Stimulated activated CD4-positive, alpha-beta T cell treated with anti-CD3 and anti-CD28 coated beads, Interleukin-2, amount 100 ng/mL, for 4 hours (primary cell): ENCODE measurements around the gene GRID2IP.
"Not testable (repeated sequence)": the region's sequence is repeated elsewhere in the genome, so short reads cannot be mapped to it uniquely, and the experiment has no call there.

Experiments
- DNase-seq: peaks from one replicate; pipeline ENCODE4 v3.0.0-alpha.2; 2020; ENCODE audit warnings: low read depth

The GRID2IP gene

GRCh38 chr7:6487184-6487545, 64.1 kb downstream of the GRID2IP start:
- DNase-seq, result no peak

GRCh38 chr7:6486438-6487183, 64.7 kb downstream of the GRID2IP start:
- DNase-seq, result no peak

DNA sequence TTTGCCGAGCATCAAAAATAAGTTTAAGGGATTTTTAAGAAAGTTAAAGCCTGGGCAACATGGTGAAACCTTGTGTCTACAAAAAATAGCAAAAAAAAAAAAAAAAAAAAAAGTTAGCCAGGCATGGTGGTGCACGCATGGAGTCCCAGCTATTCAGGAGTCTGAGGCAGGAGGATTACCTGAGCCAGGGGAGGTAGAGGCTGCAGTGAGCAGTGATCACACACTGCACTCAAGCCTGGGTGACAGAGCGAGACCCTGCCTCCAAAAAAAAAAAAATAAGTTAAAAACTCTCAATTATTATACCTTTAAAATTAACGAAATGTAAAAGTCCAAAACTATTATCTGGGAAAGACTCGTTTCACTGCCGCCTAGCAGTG, 68.5 kb downstream of the GRID2IP start:
- no peak for DNase-seq

DNA sequence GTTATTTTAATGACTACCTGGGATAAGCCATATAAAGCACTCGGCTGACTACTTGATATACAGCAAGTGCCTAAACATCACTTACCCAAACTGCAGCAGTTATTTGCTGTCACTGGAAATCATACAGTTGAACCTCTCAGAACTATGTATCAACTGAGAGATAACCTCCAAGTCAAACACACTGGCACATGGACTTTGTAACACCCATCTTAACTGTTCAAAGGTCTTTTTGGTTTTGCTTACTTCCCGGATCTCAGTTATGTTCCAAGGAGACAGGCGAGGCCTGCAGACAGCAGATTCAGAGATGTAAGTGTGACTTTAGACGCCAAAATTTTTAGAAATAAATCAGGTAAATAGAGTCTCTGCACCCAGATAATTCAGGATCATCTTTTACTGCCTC, 69.0 kb downstream of the GRID2IP start:
- DNase-seq, result no peak

- DNase-seq, result no peak
These were observed 69.8 kb downstream of the GRID2IP start for GRCh38 chr7:6481445-6481844.

DNA sequence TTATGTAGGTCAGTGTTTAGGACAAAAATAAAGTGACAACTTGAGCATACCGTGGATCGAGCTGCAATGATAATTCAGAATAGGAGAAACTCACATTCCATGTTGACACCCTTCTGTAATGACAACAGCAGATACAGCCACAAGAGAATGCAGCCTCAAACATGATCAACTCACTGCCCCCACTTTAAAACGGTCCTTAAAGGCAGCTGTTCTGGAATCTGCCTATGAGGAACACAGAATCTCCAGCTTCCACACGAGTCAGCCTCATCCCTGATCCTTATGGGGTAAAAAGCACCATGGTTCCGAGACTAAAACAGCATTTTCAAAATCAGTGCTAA, 71.0 kb downstream of the GRID2IP start:
- no peak for DNase-seq

- no peak for DNase-seq
These were observed 72.2 kb downstream of the GRID2IP start for GRCh38 chr7:6479067-6479466.

GRCh38 chr7:6478186-6478585, 73.1 kb downstream of the GRID2IP start:
- DNase-seq, result no peak

GRCh38 chr7:6477318-6477660, 74.0 kb downstream of the GRID2IP start:
- DNase-seq, result no peak

DNA sequence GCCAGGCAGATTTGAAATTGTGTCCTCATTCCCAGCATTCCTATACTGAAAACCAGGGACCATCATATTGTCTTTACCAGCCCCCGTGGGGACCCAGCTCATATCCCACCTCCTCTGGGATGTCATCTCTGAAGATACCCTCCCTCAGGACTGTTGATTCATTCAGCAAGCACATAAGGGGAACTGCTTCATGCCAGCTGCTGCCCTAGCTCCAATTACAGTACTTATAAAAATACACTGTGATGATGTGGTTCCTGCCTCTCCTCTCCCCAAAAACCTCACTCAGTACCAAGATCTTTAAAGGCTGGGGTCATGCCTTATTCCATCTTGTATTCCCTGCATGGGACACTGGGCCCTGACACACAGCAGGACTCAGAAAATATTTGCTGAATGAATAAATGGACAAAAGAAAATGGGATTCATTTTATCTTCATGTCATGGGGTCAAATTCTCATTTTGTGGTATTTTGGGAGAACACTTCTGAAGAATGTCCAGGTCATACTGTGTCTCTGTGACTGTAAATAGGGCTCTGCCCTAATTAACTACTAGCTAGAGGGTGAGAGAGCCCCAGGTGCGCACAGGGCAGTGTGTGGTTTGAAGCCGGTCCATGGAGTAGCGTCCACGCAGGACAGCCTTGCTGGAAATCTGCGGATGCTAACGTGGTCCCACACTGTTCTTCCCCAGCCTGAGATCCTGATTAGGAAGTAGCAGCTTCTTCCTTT, 74.5 kb downstream of the GRID2IP start:
- DNase-seq, result no peak

DNA sequence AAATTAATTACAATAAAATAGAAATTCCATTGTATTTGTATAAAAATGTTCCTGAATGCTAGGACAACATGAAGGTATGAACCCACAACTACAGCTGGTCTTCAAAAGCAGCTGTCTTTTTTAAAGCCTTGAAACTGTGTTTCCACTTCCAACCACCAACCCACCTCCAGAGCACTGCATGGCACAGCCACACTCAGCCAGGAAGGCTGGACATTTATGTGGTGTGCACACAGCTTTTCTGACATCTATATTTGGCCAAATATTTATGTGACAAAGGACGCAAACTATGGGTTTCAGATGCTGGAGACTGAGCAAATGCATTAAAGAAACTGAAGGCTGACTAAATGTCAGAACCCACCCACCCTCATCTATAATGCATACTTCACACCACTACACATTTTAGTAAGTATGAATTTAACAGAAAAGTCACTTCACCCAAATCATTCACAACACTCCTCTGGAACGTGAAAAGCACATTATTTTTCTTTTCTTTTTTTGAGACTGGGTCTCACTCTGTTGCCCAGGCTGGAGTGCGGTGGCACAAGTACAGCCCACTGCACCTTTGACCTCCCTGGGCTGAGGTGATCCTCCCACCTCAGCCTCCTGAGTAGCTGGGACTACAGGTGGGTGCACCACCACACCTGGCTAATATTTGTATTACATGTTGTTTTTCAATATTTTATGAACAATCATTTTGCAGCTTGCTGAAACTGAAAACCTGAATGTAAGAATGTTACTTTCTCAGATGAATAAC, 75.7 kb downstream of the GRID2IP start:
- no peak for DNase-seq

GRCh38 chr7:6465862-6466261, 85.4 kb downstream of the GRID2IP start:
- no peak for DNase-seq

DNA sequence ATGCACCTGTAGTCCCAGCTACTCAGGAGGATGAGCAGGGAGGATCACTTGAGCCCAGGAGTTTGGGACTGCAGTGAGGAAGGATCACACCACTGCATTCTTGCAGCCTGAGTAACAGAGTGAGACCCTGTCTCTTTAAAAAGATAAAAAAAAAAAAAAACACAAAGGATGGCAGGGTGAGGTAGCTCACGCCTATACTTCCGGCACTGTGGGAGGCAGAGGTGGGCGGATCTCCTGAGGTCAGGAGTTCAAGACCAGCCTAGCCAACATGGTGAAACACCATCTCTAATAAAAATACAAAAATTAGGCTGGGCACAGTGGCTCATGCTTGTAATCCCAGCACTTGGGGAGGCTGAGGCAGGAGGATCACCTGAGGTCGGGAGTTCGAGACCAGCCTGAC, 87.7 kb downstream of the GRID2IP start:
- not testable (repeated sequence) for DNase-seq

- DNase-seq, result no peak
These were observed 89.2 kb downstream of the GRID2IP start for GRCh38 chr7:6461946-6462550.

DNA sequence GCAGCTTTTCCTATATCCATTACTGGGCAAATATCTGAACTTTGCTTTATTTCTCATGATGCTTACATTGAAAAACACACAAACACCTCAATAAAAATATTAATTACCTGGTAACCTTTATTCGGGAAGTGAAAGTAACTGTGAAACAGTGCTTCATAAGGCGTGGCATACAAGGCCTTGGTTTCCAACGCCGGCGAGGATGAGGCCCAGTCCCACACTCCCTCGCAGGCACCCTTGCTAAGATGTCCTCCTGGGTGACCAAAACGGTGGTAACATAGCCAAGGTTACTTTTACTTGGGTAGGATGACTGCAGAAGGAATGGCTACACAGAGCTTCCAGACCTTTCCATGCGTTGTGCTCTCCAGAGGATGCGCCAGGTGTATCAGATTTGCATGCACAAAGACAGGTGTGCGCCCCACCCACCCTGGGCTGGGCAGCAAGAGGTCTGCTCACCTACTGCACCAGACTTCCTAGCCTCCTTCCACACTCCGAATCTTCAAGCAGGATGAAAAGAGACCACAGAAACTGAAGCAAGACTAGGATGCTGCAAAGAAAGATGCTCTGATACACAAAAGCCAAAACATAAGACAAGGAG, 90.2 kb downstream of the GRID2IP start:
- no peak for DNase-seq

GRCh38 chr7:6460303-6460702, 91.0 kb downstream of the GRID2IP start:
- DNase-seq, result no peak

DNA sequence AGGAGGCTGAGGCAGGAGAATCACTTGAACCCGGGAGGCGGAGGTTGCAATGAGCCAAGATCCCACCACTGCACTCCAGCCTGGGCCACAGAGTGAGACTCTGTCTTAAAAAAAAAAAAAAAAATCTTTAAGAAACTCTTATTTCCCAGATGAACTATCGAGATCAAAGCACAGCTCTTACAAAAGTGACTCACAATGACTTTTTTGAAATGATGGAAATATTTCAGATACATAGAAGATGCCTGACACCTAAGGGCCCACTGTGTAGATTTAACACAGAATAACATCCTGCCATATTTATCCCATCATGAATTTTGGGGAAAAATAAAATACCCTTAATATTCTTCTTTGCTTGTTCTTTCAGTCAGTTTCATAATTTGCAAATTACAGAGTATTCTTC, 92.6 kb downstream of the GRID2IP start:
- not testable (repeated sequence) for DNase-seq

DNA sequence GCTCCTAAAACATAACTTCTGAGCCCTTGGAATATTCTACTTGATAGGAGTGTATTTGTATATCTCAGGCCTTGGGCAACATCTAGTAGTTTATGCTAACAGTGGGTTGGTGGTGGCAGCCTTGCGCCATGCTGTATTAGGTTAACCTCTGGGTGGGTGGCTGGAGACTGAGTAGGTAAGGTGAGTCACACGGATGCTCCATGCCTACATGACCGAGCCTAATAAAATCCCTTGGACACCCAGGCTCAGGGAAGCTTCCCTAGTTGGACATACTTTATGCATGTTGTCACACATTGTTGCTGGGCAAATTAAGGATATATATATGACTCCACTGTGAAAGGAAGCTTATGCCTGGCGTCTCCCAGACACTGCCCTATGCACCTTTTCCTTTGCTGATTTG, 97.5 kb downstream of the GRID2IP start:
- DNase-seq, result no peak

DNA sequence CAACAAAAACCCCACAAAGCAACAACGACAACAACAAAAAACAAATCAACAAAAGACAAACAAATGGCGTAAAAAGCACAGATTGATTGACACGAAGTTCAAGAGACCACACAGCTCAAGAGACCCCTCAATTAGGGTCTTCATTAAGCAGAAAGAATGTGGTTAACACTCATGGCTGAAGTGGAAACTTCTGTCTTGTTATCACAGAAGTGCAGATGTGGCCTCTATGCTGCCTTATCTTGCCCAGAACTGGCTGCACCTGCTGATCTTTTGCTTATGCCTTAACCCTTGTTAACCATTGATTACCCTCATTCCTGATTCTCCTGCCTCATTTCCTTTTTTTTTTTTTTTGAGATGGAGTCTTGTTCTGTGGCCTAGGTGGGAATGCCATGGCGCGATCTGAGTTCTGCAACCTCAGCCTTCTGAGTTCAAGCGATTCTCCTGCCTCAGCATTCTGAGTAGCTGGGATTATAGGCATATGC, 100.0 kb downstream of the GRID2IP start:
- no peak for DNase-seq

- DNase-seq, result not testable (repeated sequence)
These were observed 100.7 kb downstream of the GRID2IP start for GRCh38 chr7:6450591-6450990.

- not testable (repeated sequence) for DNase-seq
These were observed 101.4 kb downstream of the GRID2IP start for GRCh38 chr7:6449884-6450283.

DNA sequence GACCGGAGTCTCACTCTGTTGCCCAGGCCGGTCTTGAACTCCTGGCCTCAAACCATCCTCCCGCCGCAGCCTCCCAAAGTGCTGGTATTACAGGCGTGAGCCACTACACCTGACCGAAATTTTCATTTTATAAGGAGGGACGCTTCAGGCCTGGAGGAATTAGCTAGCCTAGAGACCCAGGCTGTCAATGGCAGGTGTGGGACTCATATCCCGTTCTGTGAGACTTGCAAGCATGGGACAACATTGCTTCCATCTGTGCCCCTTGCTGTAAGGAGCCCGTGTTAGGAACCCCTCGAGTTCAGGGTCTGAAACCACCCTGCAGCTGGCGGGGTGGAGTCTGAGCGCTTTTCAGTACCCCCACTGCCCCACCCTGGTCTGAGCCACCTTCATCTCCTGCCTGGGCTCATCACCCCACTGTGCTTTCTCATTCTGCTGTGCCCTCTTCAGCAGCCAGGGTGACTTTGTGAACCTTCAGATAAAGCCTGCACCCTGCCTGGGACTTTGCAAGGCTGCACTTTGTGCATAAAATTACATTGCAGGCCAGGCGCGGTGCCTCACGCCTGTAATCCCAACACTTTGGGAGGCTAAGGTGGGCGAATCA, 102.2 kb downstream of the GRID2IP start:
- DNase-seq, result no peak
